ENCODE data around the gene FBXO44. TPM values are rescaled to one million over a fixed set of nuclear protein-coding genes. Genes with fewer than 3 reads are reported as not detected.

The FBXO44 gene
- polyA plus RNA-seq, 12 donors: 2.9 to 14.0 (median 4.8) TPM; not detected in 1

- no peak for DNase-seq
Measured at GRCh38 chr1:11707621-11708276, 53.1 kb downstream of the FBXO44 start.

GRCh38 chr1:11708554-11709350 lies 54.1 kb downstream of the FBXO44 start:
- DNase-seq: no peak

- DNase-seq: no peak
Measured at GRCh38 chr1:11711490-11711889, 56.8 kb downstream of the FBXO44 start.

DNA sequence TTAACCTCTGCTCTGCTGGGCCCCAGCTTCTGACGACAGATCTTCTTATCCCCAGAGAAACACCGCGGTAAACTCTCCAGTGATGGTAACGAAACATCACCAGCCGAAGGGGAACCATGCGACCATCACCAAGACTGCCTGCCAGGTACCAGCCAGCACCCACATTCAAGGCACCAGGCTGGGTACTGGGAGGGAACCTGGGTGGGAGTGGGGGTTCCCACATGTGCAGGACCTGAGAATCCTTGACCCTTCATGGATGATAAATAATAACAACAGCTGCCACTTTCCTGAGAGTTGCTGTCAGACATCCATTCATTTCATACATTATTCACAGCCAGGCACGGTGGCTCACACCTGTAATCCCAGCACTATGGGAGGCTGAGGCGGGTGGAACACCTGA lies 57.6 kb downstream of the FBXO44 start:
- no peak for DNase-seq

Other genes with a start within 250 kb of the FBXO44 start
- gene DISP3, start 175.7 kb upstream of the FBXO44 start, polyA plus RNA-seq (ENCODE audit: insufficient read length in 12 of 12): under 1 TPM in 10 of 12 donors, not detected in 2; 0.14 to 0.57 (median 0.24) TPM
- 10 to 100 TPM in 1 of 12 donors, under 1 TPM in 10, not detected in 1; 0.16 to 21.4 (median 0.52) TPM for gene FBXO2, start 448 bp upstream of the FBXO44 start, polyA plus RNA-seq (ENCODE audit: insufficient read length in 12 of 12)
- 1 to 10 TPM in 10 of 12 donors, not detected in 2; 2.3 to 5.0 (median 3.4) TPM for gene FBXO6, start 9.3 kb downstream of the FBXO44 start, polyA plus RNA-seq (ENCODE audit: insufficient read length in 12 of 12)
- gene MAD2L2, start 26.3 kb downstream of the FBXO44 start, polyA plus RNA-seq (ENCODE audit: insufficient read length in 12 of 12): 10 to 100 TPM in 11 of 12 donors, not detected in 1; 15.8 to 39.8 (median 25.1) TPM
- gene DRAXIN, start 36.8 kb downstream of the FBXO44 start, polyA plus RNA-seq (ENCODE audit: insufficient read length in 12 of 12): under 1 TPM in 10 of 12 donors, not detected in 2; 0.26 to 0.52 (median 0.35) TPM
- gene AGTRAP, start 81.3 kb downstream of the FBXO44 start, polyA plus RNA-seq (ENCODE audit: insufficient read length in 12 of 12): 10 to 100 TPM in 11 of 12 donors, not detected in 1; 14.0 to 24.3 (median 16.7) TPM
- gene C1orf167, start 107.3 kb downstream of the FBXO44 start, polyA plus RNA-seq (ENCODE audit: insufficient read length in 12 of 12): 10 to 100 TPM in 1 of 12 donors, 1 to 10 TPM in 9, not detected in 2; 1.8 to 10.6 (median 5.7) TPM
- gene MTHFR, start 151.1 kb downstream of the FBXO44 start, polyA plus RNA-seq (ENCODE audit: insufficient read length in 12 of 12): 100 to 1,000 TPM in 1 of 12 donors, 10 to 100 TPM in 11; 22.3 to 122 (median 38.6) TPM
- 10 to 100 TPM in 10 of 12 donors, 1 to 10 TPM in 1, not detected in 1; 9.9 to 18.1 (median 14.6) TPM for gene CLCN6, start 151.3 kb downstream of the FBXO44 start, polyA plus RNA-seq (ENCODE audit: insufficient read length in 12 of 12)
- 10 to 100 TPM in 1 of 12 donors, 1 to 10 TPM in 7, under 1 TPM in 3, not detected in 1; 0.73 to 14.7 (median 1.5) TPM for gene NPPA, start 192.9 kb downstream of the FBXO44 start, polyA plus RNA-seq (ENCODE audit: insufficient read length in 12 of 12)
- gene NPPB, start 204.1 kb downstream of the FBXO44 start, polyA plus RNA-seq (ENCODE audit: insufficient read length in 12 of 12): not detected